HCT116 (cell line): ENCODE measurements around the gene ZFAND5. TPM values are rescaled to one million over a fixed set of nuclear protein-coding genes. Genes with fewer than 3 reads are reported as not detected.

ENCODE experiments used
- ATAC-seq: fragments of 200-7000 bp; cut with Tn5 transposase; 2 replicates; pipeline ENCODE4 v1.9.1; 2020; ENCODE audit warnings: mild to moderate bottlenecking, moderate library complexity
- BruUV-seq: library from RNA; stranded (reverse); fragments of 400-500 nt; replicated peaks from 2 replicates; lab custom pipeline; 2021; lab: Mats Ljungman, UMichigan
- CTCF ChIA-PET: fragments of 300-600 bp; sonication (Branson Sonifier 250); formaldehyde crosslinking; loops from one replicate; lab custom pipeline; 2021; ENCODE audit warnings: antibody characterized with exemption; lab: Charles Lee
- POLR2A ChIA-PET: fragments of 300-600, 350-600 bp; sonication (Branson Sonifier 250); formaldehyde crosslinking; loops from one replicate; lab custom pipeline; 2021; ENCODE audit warnings: antibody characterized with exemption; lab: Charles Lee
- RAD21 ChIA-PET, 2 experiments: fragments of 300-600 bp; sonication (Branson Sonifier 250); formaldehyde crosslinking; loops; one replicate each; lab custom pipeline; 2023; ENCODE audit warnings: low total read pairs in 2 of 2; ENCODE audit not compliant: uncharacterized antibody in 2 of 2, unreplicated experiment in 2 of 2, low non-redundant PET in 1 of 2; lab: Charles Lee
- DNase-seq: peaks from one replicate; pipeline ENCODE4 v3.0.0-alpha.2; 2010; ENCODE audit warnings: low read depth, low spot score
- H2AFZ ChIP-seq: fragments of 200-600 bp; shearing (Covaris generic), sonication (generic); 2 replicates; pipeline ENCODE4 v1.6.1; 2017; ENCODE audit warnings: low read depth, mixed run types, mixed read lengths, antibody characterized with exemption, low read length; ENCODE audit not compliant: poor library complexity, severe bottlenecking
- H3K27ac ChIP-seq: 2 replicates; pipeline ENCODE4 v1.5.1; 2012; ENCODE audit warnings: low read depth, low read length
- H3K27me3 ChIP-seq: fragments of 200-600 bp; sonication (generic); 2 replicates; pipeline ENCODE4 v1.6.1; 2016; ENCODE audit warnings: mixed run types, low read length, mixed read lengths; ENCODE audit not compliant: insufficient read depth
- H3K36me3 ChIP-seq, 2 experiments: fragments of 200-500 bp in 1 of 2; fragments of 200-600 bp in 1 of 2; sonication (Bioruptor generic) in 1 of 2; sonication (generic) in 1 of 2; 2 replicates each; pipeline versions ENCODE4 v1.5.1 to v1.6.1; 2014 to 2016; ENCODE audit warnings: low read length in 2 of 2, inconsistent platforms in 1 of 2, mixed read lengths in 1 of 2, mixed run types in 1 of 2; ENCODE audit not compliant: insufficient read depth in 2 of 2, control insufficient read depth in 1 of 2
- H3K4me1 ChIP-seq, 2 experiments: fragments of 200-600 bp in 1 of 2; sonication (generic) in 1 of 2; 2 replicates each; pipeline versions ENCODE4 v1.5.1 to v1.6.1; 2012 to 2017; ENCODE audit warnings: low read length in 2 of 2, inconsistent platforms in 1 of 2, mild to moderate bottlenecking in 1 of 2, mixed read lengths in 1 of 2, mixed run types in 1 of 2, moderate library complexity in 1 of 2; ENCODE audit not compliant: insufficient read depth in 2 of 2, control insufficient read depth in 1 of 2
- H3K4me2 ChIP-seq: fragments of 200-600 bp; sonication (generic); 2 replicates; pipeline ENCODE4 v1.6.1; 2017; ENCODE audit warnings: mixed run types, low read length, mixed read lengths
- H3K4me3 ChIP-seq, 2 experiments: fragments of 200-600 bp in 1 of 2; sonication (generic) in 1 of 2; replicated peaks in 1 of 2; 2 replicates each; pipeline ENCODE4 v1.5.1; 2011 to 2016; ENCODE audit warnings: low read length in 2 of 2, control low read depth in 1 of 2, low read depth in 1 of 2, mild to moderate bottlenecking in 1 of 2, mixed read lengths in 1 of 2, mixed run types in 1 of 2
- H3K79me2 ChIP-seq: fragments of 200-600 bp; sonication (generic); 2 replicates; pipeline ENCODE4 v1.6.1; 2017; ENCODE audit warnings: mild to moderate bottlenecking, mixed run types, low read length, moderate library complexity, mixed read lengths; ENCODE audit not compliant: insufficient read depth
- H3K9ac ChIP-seq: fragments of 200-600 bp; sonication (generic); 2 replicates; pipeline ENCODE4 v1.6.1; 2016; ENCODE audit warnings: low read length, mixed read lengths
- H3K9me2 ChIP-seq: fragments of 200-600 bp; sonication (generic), shearing (Covaris generic); 2 replicates; pipeline ENCODE4 v1.6.1; 2017; ENCODE audit warnings: mixed run types, mild to moderate bottlenecking, moderate library complexity; ENCODE audit not compliant: insufficient read depth
- H3K9me3 ChIP-seq, 2 experiments: fragments of 200-500 bp in 1 of 2; fragments of 200-600 bp in 1 of 2; sonication (Bioruptor generic) in 1 of 2; sonication (generic) in 1 of 2; 2 replicates each; pipeline ENCODE4 v1.6.1; 2014 to 2017; ENCODE audit warnings: low read length in 2 of 2, mixed read lengths in 2 of 2, inconsistent platforms in 1 of 2, low read depth in 1 of 2, mild to moderate bottlenecking in 1 of 2, mixed run types in 1 of 2, moderate library complexity in 1 of 2; ENCODE audit not compliant: control insufficient read depth in 1 of 2, insufficient read depth in 1 of 2
- H4K20me1 ChIP-seq: fragments of 200-600 bp; sonication (generic), shearing (Covaris generic); 2 replicates; pipeline ENCODE4 v1.6.1; 2017; ENCODE audit warnings: mixed run types, mild to moderate bottlenecking, moderate library complexity; ENCODE audit not compliant: insufficient read depth
- ATF3 ChIP-seq: IDR thresholded peaks from 2 replicates; pipeline ENCODE4 v1.6.1; 2012
- CBX3 ChIP-seq: IDR thresholded peaks from 2 replicates; pipeline ENCODE4 v1.6.1; 2012; ENCODE audit warnings: low read depth
- CEBPB ChIP-seq: IDR thresholded peaks from 2 replicates; pipeline ENCODE4 v1.6.1; 2012; ENCODE audit warnings: low read depth
- CTCF ChIP-seq, 3 experiments: fragments of 200-600 bp in 1 of 3; sonication (generic) in 1 of 3; IDR thresholded peaks in 2 of 3; conservative IDR thresholded peaks in 1 of 3; 2 replicates each; pipeline ENCODE4 v1.5.1; 2012 to 2017; ENCODE audit warnings: low read depth in 2 of 3, low read length in 2 of 3, antibody characterized with exemption in 1 of 3, borderline replicate concordance in 1 of 3, control low read depth in 1 of 3, mild to moderate bottlenecking in 1 of 3, mixed read lengths in 1 of 3, mixed run types in 1 of 3, moderate library complexity in 1 of 3; ENCODE audit not compliant: insufficient read depth in 1 of 3
- EGR1 ChIP-seq: IDR thresholded peaks from 2 replicates; pipeline ENCODE4 v1.6.1; 2012; ENCODE audit warnings: low read depth
- ELF1 ChIP-seq: IDR thresholded peaks from 2 replicates; pipeline ENCODE4 v1.6.1; 2012; ENCODE audit warnings: low read depth, borderline replicate concordance
- EZH2phosphoT487 ChIP-seq: fragments of 200-600 bp; IDR thresholded peaks from 2 replicates; pipeline ENCODE4 v1.6.1; 2018; ENCODE audit warnings: antibody characterized with exemption, borderline replicate concordance
- FOSL1 ChIP-seq: IDR thresholded peaks from 2 replicates; pipeline ENCODE4 v1.6.1; 2012; ENCODE audit warnings: low read depth
- JUND ChIP-seq: IDR thresholded peaks from 2 replicates; pipeline ENCODE4 v1.6.1; 2012
- MAX ChIP-seq: IDR thresholded peaks from 2 replicates; pipeline ENCODE4 v1.6.1; 2012
- RAD21 ChIP-seq: IDR thresholded peaks from 2 replicates; pipeline ENCODE4 v1.6.1; 2012; ENCODE audit warnings: low read depth, mild to moderate bottlenecking
- REST ChIP-seq: IDR thresholded peaks from 2 replicates; pipeline ENCODE4 v1.6.1; 2012; ENCODE audit warnings: low read depth
- SIN3A ChIP-seq: IDR thresholded peaks from 2 replicates; pipeline ENCODE4 v1.6.1; 2012; ENCODE audit warnings: low read depth
- SP1 ChIP-seq: IDR thresholded peaks from 2 replicates; pipeline ENCODE4 v1.6.1; 2012; ENCODE audit warnings: low read depth
- SRF ChIP-seq: IDR thresholded peaks from 2 replicates; pipeline ENCODE4 v1.6.1; 2012; ENCODE audit warnings: low read depth
- TCF7L2 ChIP-seq: IDR thresholded peaks from 2 replicates; pipeline ENCODE4 v1.7.0; 2011; ENCODE audit warnings: borderline replicate concordance, inconsistent platforms; ENCODE audit not compliant: insufficient read depth, insufficient read length; ENCODE audit errors: extremely low read depth
- YY1 ChIP-seq: IDR thresholded peaks from 2 replicates; pipeline ENCODE4 v1.6.1; 2011; ENCODE audit warnings: low read length, low read depth, moderate library complexity, mild to moderate bottlenecking; ENCODE audit not compliant: insufficient replicate concordance; ENCODE audit errors: extremely low read depth
- ZFX ChIP-seq: fragments of 450-650 bp; IDR thresholded peaks from 2 replicates; pipeline ENCODE4 v1.6.1; 2017
- ZNF274 ChIP-seq: fragments of 200-500 bp; sonication (Bioruptor generic); IDR thresholded peaks from 2 replicates; pipeline ENCODE4 v1.6.1; 2014; ENCODE audit warnings: mild to moderate bottlenecking, low read depth, low read length, inconsistent platforms
- intact Hi-C: fragments of 100-400 bp; cut with micrococcal nuclease; formaldehyde crosslinking; loops from 2 replicates; pipeline ENCODE4 v1.10.0; 2022
- total RNA-seq: library from RNA; stranded (reverse); gene quantifications from one replicate; pipeline ENCODE4 v1.2.1, GENCODE V29; 2021; ENCODE audit not compliant: unreplicated experiment

Gene ZFAND5
- total RNA-seq, 1 experiment from 2014 or later, result 128 TPM

GRCh38 chr9:72333197-72333596 lies 31.8 kb downstream of the ZFAND5 start (continued):
- TF ChIP-seq REST (no peak), ZFX (no peak), ELF1 (no peak), EGR1 (no peak), CBX3 (no peak), ZNF274 (no peak), CEBPB (no peak), ATF3 (no peak), SP1 (no peak), FOSL1 (no peak), MAX (no peak), RAD21 (no peak)

GRCh38 chr9:72332351-72332750 lies 32.7 kb downstream of the ZFAND5 start:
- no peaks in the 10 kb centered on the region for H3K27me3 ChIP-seq
- no peaks in the 10 kb centered on the region for H4K20me1 ChIP-seq
- H3K4me1 ChIP-seq, result no peaks in the 10 kb centered on the region
- no peaks in the 10 kb centered on the region for H3K36me3 ChIP-seq
- intact Hi-C loops, result no loop called here
- H3K4me2 ChIP-seq, result no peak overlapping the region
- ChIA-PET RAD21 (no interaction called here), CTCF (no interaction called here), POLR2A (no interaction called here)
- no peak overlapping the region for H3K4me3 ChIP-seq
- no peak for DNase-seq
- H3K9ac ChIP-seq, result no peak overlapping the region
- H3K9me3 ChIP-seq, result no peaks in the 10 kb centered on the region
- no peak for ATAC-seq
- H3K9me2 ChIP-seq, result no peaks in the 10 kb centered on the region
- no peak overlapping the region for H3K27ac ChIP-seq
- H2AFZ ChIP-seq, result no peak overlapping the region
- no TSS peak for BruUV-seq
- no peaks in the 10 kb centered on the region for H3K79me2 ChIP-seq
- TF ChIP-seq SIN3A (no peak), CEBPB (no peak), ZFX (no peak), EGR1 (no peak), CTCF (IDR thresholded peaks at IDR 0.05 in 2 of 3, conservative IDR thresholded peaks at IDR 0.05 in 1 of 3; ENCODE audit: borderline replicate concordance in 1 of 3, insufficient read depth in 1 of 3, low read depth in 2 of 3, low read length in 2 of 3) (no peak), JUND (no peak), EZH2phosphoT487 (no peak), TCF7L2 (no peak), FOSL1 (no peak), SRF (no peak), ATF3 (no peak), YY1 (no peak)
